Inflammatory macrophage (primary cell): ENCODE results near the gene JAZF1.

ENCODE experiments used
- DNase-seq, 2 donors: peaks; one replicate each; pipeline ENCODE4 v3.0.0-alpha.2; 2020 to 2022

The JAZF1 gene

GRCh38 chr7:27963056-27963455, 217.5 kb downstream of the JAZF1 start:
- DNase-seq = no peak

GRCh38 chr7:27962273-27962672, 218.3 kb downstream of the JAZF1 start:
- no peak for DNase-seq

- DNase-seq = peak; percentile 17 to 60
Observed at GRCh38 chr7:27961255-27961654, 219.3 kb downstream of the JAZF1 start.

GRCh38 chr7:27960415-27960814, 220.2 kb downstream of the JAZF1 start:
- DNase-seq = no peak

- DNase-seq = no peak
Observed at GRCh38 chr7:27958933-27959548, 221.6 kb downstream of the JAZF1 start.

- no peak for DNase-seq
Observed at GRCh38 chr7:27955596-27955995, 225.0 kb downstream of the JAZF1 start.

GRCh38 chr7:27955011-27955410, 225.6 kb downstream of the JAZF1 start:
- no peak for DNase-seq

GRCh38 chr7:27953777-27954176, 226.8 kb downstream of the JAZF1 start:
- DNase-seq = no peak

- DNase-seq = no peak
Observed at GRCh38 chr7:27953361-27953760, 227.2 kb downstream of the JAZF1 start.

- DNase-seq = no peak
Observed at GRCh38 chr7:27952456-27953285, 227.9 kb downstream of the JAZF1 start.

- no peak for DNase-seq
Observed at GRCh38 chr7:27950123-27950522, 230.5 kb downstream of the JAZF1 start.

- no peak for DNase-seq
Observed at GRCh38 chr7:27948861-27949260, 231.7 kb downstream of the JAZF1 start.

GRCh38 chr7:27947586-27948278, 232.9 kb downstream of the JAZF1 start:
- no peak for DNase-seq

- DNase-seq = no peak
Observed at GRCh38 chr7:27946351-27946750, 234.2 kb downstream of the JAZF1 start.

GRCh38 chr7:27945058-27945795, 235.4 kb downstream of the JAZF1 start:
- no peak for DNase-seq

GRCh38 chr7:27944643-27945042, 236.0 kb downstream of the JAZF1 start:
- no peak for DNase-seq

GRCh38 chr7:27943241-27943640, 237.4 kb downstream of the JAZF1 start:
- DNase-seq = no peak

- no peak for DNase-seq
Observed at GRCh38 chr7:27942711-27943110, 237.9 kb downstream of the JAZF1 start.

- no peak for DNase-seq
Observed at GRCh38 chr7:27941522-27941921, 239.1 kb downstream of the JAZF1 start.

GRCh38 chr7:27940341-27940740, 240.3 kb downstream of the JAZF1 start:
- DNase-seq = no peak

- DNase-seq = no peak
Observed at GRCh38 chr7:27939893-27940292, 240.7 kb downstream of the JAZF1 start.

GRCh38 chr7:27936768-27937102, 243.9 kb downstream of the JAZF1 start:
- no peak for DNase-seq
